ENCODE results near the gene ATP5PD.

Gene ATP5PD

GRCh38 chr17:75090871-75091854 lies 44.4 kb upstream of the ATP5PD start:
- in situ Hi-C loops (cut with MboI; ENCODE audit: low pct_unique_long_range_greater_than_20kb, low sequenced_read_pairs, unreplicated experiment): no loop called here
- TF ChIP-seq CTCF (IDR thresholded peaks at IDR 0.05; ENCODE audit: extremely low read depth, insufficient read depth, missing control alignments): no peak
- no peak for DNase-seq (ENCODE audit: low spot score)

GRCh38 chr17:75088465-75089417 lies 42.0 kb upstream of the ATP5PD start:
- no peak for TF ChIP-seq CTCF (IDR thresholded peaks at IDR 0.05; ENCODE audit: extremely low read depth, insufficient read depth, missing control alignments)
- no peak for DNase-seq (ENCODE audit: low spot score)
- in situ Hi-C loops (cut with MboI; ENCODE audit: low pct_unique_long_range_greater_than_20kb, low sequenced_read_pairs, unreplicated experiment): no loop called here

- DNase-seq (ENCODE audit: low spot score): peak; percentile 66
- in situ Hi-C loops (cut with MboI; ENCODE audit: low pct_unique_long_range_greater_than_20kb, low sequenced_read_pairs, unreplicated experiment): no loop called here
- TF ChIP-seq CTCF (IDR thresholded peaks at IDR 0.05; ENCODE audit: extremely low read depth, insufficient read depth, missing control alignments): no peak
Observed at GRCh38 chr17:75087558-75088453, 41.0 kb upstream of the ATP5PD start, which contains the start of gene SLC16A5. SLC16A5 (plus strand) TSS chr17:75087954; CDS start chr17:75093637, 5,683 bp downstream.

GRCh38 chr17:75087182-75087557 lies 40.4 kb upstream of the ATP5PD start:
- TF ChIP-seq CTCF (IDR thresholded peaks at IDR 0.05; ENCODE audit: extremely low read depth, insufficient read depth, missing control alignments): no peak
- no peak for DNase-seq (ENCODE audit: low spot score)
- in situ Hi-C loops (cut with MboI; ENCODE audit: low pct_unique_long_range_greater_than_20kb, low sequenced_read_pairs, unreplicated experiment): no loop called here

GRCh38 chr17:75086496-75087181 lies 39.9 kb upstream of the ATP5PD start:
- in situ Hi-C loops (cut with MboI; ENCODE audit: low pct_unique_long_range_greater_than_20kb, low sequenced_read_pairs, unreplicated experiment): no loop called here
- no peak for TF ChIP-seq CTCF (IDR thresholded peaks at IDR 0.05; ENCODE audit: extremely low read depth, insufficient read depth, missing control alignments)
- DNase-seq (ENCODE audit: low spot score): no peak

Measured in GM13977 (cell line).